HepG2 (cell line): ENCODE data around the gene PATE4. TPM values are rescaled to one million over a fixed set of nuclear protein-coding genes. Genes with fewer than 3 reads are reported as not detected.
A peak's percentile ranks its signal among the peaks of the same experiment; 100 is the strongest.

ENCODE experiments used
- FOXP1 ChIP-seq, 2 experiments: fragments of 450-650 bp in 1 of 2; IDR thresholded peaks; 2 replicates each; pipeline ENCODE4 v1.6.1; 2017 to 2018; ENCODE audit warnings: antibody characterized with exemption in 1 of 2
- GABPB1 ChIP-seq: IDR thresholded peaks from 2 replicates; pipeline ENCODE4 v1.6.1; 2016; ENCODE audit warnings: mild to moderate bottlenecking, missing genetic modification reagents, moderate library complexity, missing compliant biosample characterization
- GPBP1L1 ChIP-seq: sonication (generic); formaldehyde crosslinking; IDR thresholded peaks from 2 replicates; pipeline ENCODE4 v1.5.0; 2020; ENCODE audit warnings: mild to moderate bottlenecking, missing genetic modification reagents
- HIC2 ChIP-seq: sonication (generic); formaldehyde crosslinking; IDR thresholded peaks from 2 replicates; pipeline ENCODE4 v1.9.0; 2022; ENCODE audit warnings: low read depth, missing genetic modification reagents
- HNRNPLL ChIP-seq: fragments of 200-400 bp; formaldehyde crosslinking; IDR thresholded peaks from 2 replicates; pipeline ENCODE4 v1.6.1; 2017; ENCODE audit warnings: mild to moderate bottlenecking, low read depth, low read length; ENCODE audit not compliant: poor library complexity, severe bottlenecking
- KLF6 ChIP-seq: IDR thresholded peaks from 2 replicates; pipeline ENCODE4 v1.8.0; 2016; ENCODE audit warnings: missing biosample characterization, missing genetic modification reagents
- LRRFIP1 ChIP-seq: sonication (generic); formaldehyde crosslinking; conservative IDR thresholded peaks from 2 replicates; pipeline ENCODE4 v1.4.0; 2020; ENCODE audit warnings: missing genetic modification reagents
- MXD4 ChIP-seq: IDR thresholded peaks from 2 replicates; pipeline ENCODE4 v1.6.1; 2016; ENCODE audit warnings: mild to moderate bottlenecking, missing biosample characterization, missing genetic modification reagents
- NFE2 ChIP-seq: sonication (generic); formaldehyde crosslinking; IDR thresholded peaks from 2 replicates; pipeline ENCODE4 v1.4.0; 2020; ENCODE audit warnings: missing genetic modification reagents
- PHB2 ChIP-seq: fragments of 450-650 bp; IDR thresholded peaks from 2 replicates; pipeline ENCODE4 v1.6.1; 2018; ENCODE audit not compliant: partially characterized antibody
- SAFB2 ChIP-seq: sonication (generic); formaldehyde crosslinking; IDR thresholded peaks from 2 replicates; pipeline ENCODE4 v1.5.1; 2020; ENCODE audit warnings: missing genetic modification reagents, low read depth, mild to moderate bottlenecking, borderline replicate concordance
- SIN3B ChIP-seq: fragments of 150-350 bp; IDR thresholded peaks from 2 replicates; pipeline ENCODE4 v1.6.1; 2014; ENCODE audit warnings: low read length
- SMYD3 ChIP-seq: sonication (generic); formaldehyde crosslinking; IDR thresholded peaks from 2 replicates; pipeline ENCODE4 v1.8.1; 2023; ENCODE audit warnings: mild to moderate bottlenecking, missing genetic modification reagents
- SRSF1 ChIP-seq: fragments of 200-400 bp; formaldehyde crosslinking; optimal IDR thresholded peaks from 2 replicates; pipeline ENCODE3; 2017; ENCODE audit warnings: mild to moderate bottlenecking, low read depth, low read length, moderate library complexity
- ZBTB26 ChIP-seq: IDR thresholded peaks from 2 replicates; pipeline ENCODE4 v1.6.1; 2016; ENCODE audit warnings: missing compliant biosample characterization, missing genetic modification reagents, borderline replicate concordance
- ZFP1 ChIP-seq: IDR thresholded peaks from 2 replicates; pipeline ENCODE4 v1.6.1; 2016
- ZGPAT ChIP-seq: IDR thresholded peaks from 2 replicates; pipeline ENCODE4 v1.6.1; 2016; ENCODE audit warnings: mild to moderate bottlenecking
- ZNF251 ChIP-seq: sonication (generic); formaldehyde crosslinking; IDR thresholded peaks from 2 replicates; pipeline ENCODE4 v1.9.0; 2021; ENCODE audit warnings: mild to moderate bottlenecking, missing genetic modification reagents
- ZNF274 ChIP-seq: sonication (generic); formaldehyde crosslinking; IDR thresholded peaks from 2 replicates; pipeline ENCODE4 v1.5.1; 2020; ENCODE audit warnings: mild to moderate bottlenecking, missing genetic modification reagents
- ZNF430 ChIP-seq: sonication (generic); formaldehyde crosslinking; IDR thresholded peaks from 2 replicates; pipeline ENCODE4 v1.9.0; 2021; ENCODE audit warnings: mild to moderate bottlenecking, missing genetic modification reagents
- ZNF530 ChIP-seq: sonication (generic); formaldehyde crosslinking; IDR thresholded peaks from 2 replicates; pipeline ENCODE4 v1.5.0; 2020; ENCODE audit warnings: low read depth, mild to moderate bottlenecking, missing genetic modification reagents
- ZNF556 ChIP-seq: sonication (generic); formaldehyde crosslinking; IDR thresholded peaks from 2 replicates; pipeline ENCODE4 v1.4.0; 2020; ENCODE audit warnings: mild to moderate bottlenecking, missing genetic modification reagents, borderline replicate concordance
- polyA plus RNA-seq, 8 experiments: library from polyadenylated mRNA; depleted of rRNA in 3 of 8; stranded (reverse) in 7 of 8; unstranded in 1 of 8; fragments of >200 nt; fragmentation: Illumina TruSeq in 4 of 8; extraction: Trizol in 4 of 8; gene quantifications; 2 replicates each; pipeline versions ENCODE4 v1.2.1 to v1.2.3, GENCODE V29; 2011 to 2016; ENCODE audit warnings: low read depth in 4 of 8, missing spikeins in 1 of 8, mixed read lengths in 1 of 8; ENCODE audit not compliant: insufficient read depth in 1 of 8
- total RNA-seq, 5 experiments: library from RNA; depleted of rRNA; stranded (reverse); fragments of >200 nt; fragmentation: Illumina TruSeq; extraction: Trizol; gene quantifications; 2 replicates each; pipeline ENCODE4 v1.2.3, GENCODE V29; 2016; ENCODE audit warnings: low read depth in 1 of 5

Gene PATE4
- total and polyA plus RNA-seq, 2 of the 13 experiments (the other 11 are each of a cell fraction or from before 2014, with no cell fraction given), result not detected

GRCh38 chr11:125887373-125888324 lies 54.5 kb downstream of the PATE4 start, which contains the start of gene HYLS1 (continued):
- TF ChIP-seq LRRFIP1 (CRISPR knock-in tag) (no peak), KLF6 (CRISPR knock-in tag) (peak; percentile 24; the same call in 1 of the 2 replicates), GPBP1L1 (CRISPR knock-in tag) (no peak), ZBTB26 (CRISPR knock-in tag) (no peak), HNRNPLL (peak; percentile 100), SIN3B (no peak), NFE2 (CRISPR knock-in tag) (no peak), SMYD3 (no peak), SRSF1 (no peak), SAFB2 (CRISPR knock-in tag) (no peak), ZNF530 (CRISPR knock-in tag) (no peak), ZNF430 (CRISPR knock-in tag) (0 out of 2 replicates have a peak, but pooled peaks have one; percentile 67), FOXP1 (IDR thresholded peaks at IDR 0.05) (no peak), FOXP1 (CRISPR knock-in tag; IDR thresholded peaks at IDR 0.05) (no peak), ZGPAT (CRISPR knock-in tag) (no peak; the same call in 1 of the 2 replicates), MXD4 (CRISPR knock-in tag) (no peak), PHB2 (no peak), HIC2 (no peak), ZNF251 (no peak), GABPB1 (CRISPR knock-in tag) (peak; percentile 85), ZNF274 (no peak), ZNF556 (CRISPR knock-in tag) (no peak), ZFP1 (no peak)
